Esophagus squamous epithelium (tissue), 4 donors: ENCODE measurements around the gene GPR183.

Source experiments
- POLR2A ChIP-seq, 4 donors: fragments of 450-650 bp; IDR thresholded peaks; one replicate each; pipeline ENCODE4 v1.6.1; 2017; ENCODE audit warnings: antibody characterized with exemption in 4 of 4, mild to moderate bottlenecking in 4 of 4, moderate library complexity in 3 of 4
- TF ChIP-seq, protein P1 (sequence below), 6 experiments: fragments of 450-650 bp in 4 of 6; fragments of 200-600 bp in 2 of 6; sonication (generic) in 2 of 6; IDR thresholded peaks; one replicate each; pipeline ENCODE4 v1.5.1; 2016 to 2019; ENCODE audit warnings: antibody characterized with exemption in 6 of 6, mild to moderate bottlenecking in 4 of 6, moderate library complexity in 4 of 6

DNA sequence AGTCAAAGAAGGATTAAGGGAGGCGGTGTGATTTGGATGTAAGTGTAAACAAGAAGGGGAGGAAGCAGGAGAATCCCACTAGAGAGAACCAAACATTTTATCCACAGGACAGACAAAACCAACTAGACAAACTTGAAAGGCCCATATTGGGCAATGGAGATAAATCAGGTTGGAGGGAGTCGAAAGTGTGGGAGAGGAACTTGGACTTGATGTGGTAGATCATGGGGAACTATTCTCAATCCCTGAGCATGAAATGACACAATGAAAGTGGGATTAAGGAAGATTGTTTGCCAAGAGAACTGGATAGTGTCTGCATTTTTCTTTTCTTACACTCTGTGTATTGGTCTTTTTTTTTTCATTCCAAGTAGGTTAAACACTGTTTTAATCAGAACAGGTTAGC lies 17.9 kb downstream of the GPR183 start:
- no peak for TF ChIP-seq POLR2A (IDR thresholded peaks at IDR 0.05)
- TF ChIP-seq, protein P1, sequence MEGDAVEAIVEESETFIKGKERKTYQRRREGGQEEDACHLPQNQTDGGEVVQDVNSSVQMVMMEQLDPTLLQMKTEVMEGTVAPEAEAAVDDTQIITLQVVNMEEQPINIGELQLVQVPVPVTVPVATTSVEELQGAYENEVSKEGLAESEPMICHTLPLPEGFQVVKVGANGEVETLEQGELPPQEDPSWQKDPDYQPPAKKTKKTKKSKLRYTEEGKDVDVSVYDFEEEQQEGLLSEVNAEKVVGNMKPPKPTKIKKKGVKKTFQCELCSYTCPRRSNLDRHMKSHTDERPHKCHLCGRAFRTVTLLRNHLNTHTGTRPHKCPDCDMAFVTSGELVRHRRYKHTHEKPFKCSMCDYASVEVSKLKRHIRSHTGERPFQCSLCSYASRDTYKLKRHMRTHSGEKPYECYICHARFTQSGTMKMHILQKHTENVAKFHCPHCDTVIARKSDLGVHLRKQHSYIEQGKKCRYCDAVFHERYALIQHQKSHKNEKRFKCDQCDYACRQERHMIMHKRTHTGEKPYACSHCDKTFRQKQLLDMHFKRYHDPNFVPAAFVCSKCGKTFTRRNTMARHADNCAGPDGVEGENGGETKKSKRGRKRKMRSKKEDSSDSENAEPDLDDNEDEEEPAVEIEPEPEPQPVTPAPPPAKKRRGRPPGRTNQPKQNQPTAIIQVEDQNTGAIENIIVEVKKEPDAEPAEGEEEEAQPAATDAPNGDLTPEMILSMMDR (IDR thresholded peaks at IDR 0.05), result no peak
